Activated CD8-positive, alpha-beta T cell treated with anti-CD3 and anti-CD28 coated beads for 36 hours (primary cell): ENCODE measurements around the gene DHDH. TPM values are rescaled to one million over a fixed set of nuclear protein-coding genes. Genes with fewer than 3 reads are reported as not detected.

ENCODE experiments used
- ATAC-seq: fragments of 200-7000 bp; cut with Tn5 transposase; one replicate; pipeline ENCODE4 v1.10.0; 2021; ENCODE audit warnings: mild to moderate bottlenecking, moderate library complexity
- CTCF ChIA-PET: fragments of 350-600 bp; sonication (Branson Sonifier 250); formaldehyde crosslinking; loops from one replicate; lab custom pipeline; 2021; ENCODE audit warnings: antibody characterized with exemption; lab: Charles Lee
- POLR2A ChIA-PET: fragments of 350-600 bp; sonication (Branson Sonifier 250); formaldehyde crosslinking; loops from one replicate; lab custom pipeline; 2021; ENCODE audit warnings: antibody characterized with exemption; lab: Charles Lee
- DNase-seq: peaks from one replicate; pipeline ENCODE4 v3.0.0-alpha.2; 2020
- H3K27ac Mint-ChIP-seq: one replicate; pipeline ENCODE4 v1.8.0; 2021; ENCODE audit warnings: mild to moderate bottlenecking, mixed read lengths
- H3K27me3 Mint-ChIP-seq: one replicate; pipeline ENCODE4 v1.8.0; 2021; ENCODE audit warnings: mixed read lengths
- H3K36me3 Mint-ChIP-seq: one replicate; pipeline ENCODE4 v1.8.0; 2021; ENCODE audit warnings: low read depth, mixed read lengths
- H3K4me1 Mint-ChIP-seq: one replicate; pipeline ENCODE4 v1.8.0; 2021; ENCODE audit warnings: low read depth, mixed read lengths
- H3K4me3 Mint-ChIP-seq: one replicate; pipeline ENCODE4 v1.8.0; 2021; ENCODE audit warnings: mild to moderate bottlenecking, moderate library complexity, mixed read lengths
- H3K9me3 Mint-ChIP-seq: one replicate; pipeline ENCODE4 v1.8.0; 2021; ENCODE audit warnings: mixed read lengths
- CTCF ChIP-seq: fragments of 200-600 bp; IDR thresholded peaks from one replicate; pipeline ENCODE4 v1.8.0; 2022; ENCODE audit warnings: antibody characterized with exemption, mild to moderate bottlenecking
- intact Hi-C: fragments of 100-400 bp; cut with micrococcal nuclease; formaldehyde crosslinking; loops from one replicate; pipeline ENCODE4 v1.10.0; 2022
- total RNA-seq, 2 experiments: library from RNA; stranded (reverse); gene quantifications; one replicate each; pipeline ENCODE4 v1.2.3, GENCODE V29; 2021

DHDH gene
- total RNA-seq, 2 experiments from 2014 or later, result 1.4 to 2.8 TPM

GRCh38 chr19:48988286-48988685 lies 54.8 kb downstream of the DHDH start:
- DNase-seq (no peak), ATAC-seq (no peak)
- intact Hi-C loops, result no loop called here
- ChIA-PET POLR2A (no interaction called here), CTCF (interaction anchor here (1.4 to 2.2 kb wide), 2 partner anchors 9 to 18 kb away, joined by 3 to 11 read pairs; no protein-coding TSS in a partner anchor)
- H3K36me3 Mint-ChIP-seq, result peaks cover 40% of the 10 kb centered on the region
- peaks cover 30% of the 10 kb centered on the region for H3K4me1 Mint-ChIP-seq
- peak overlapping the region; percentile 65 for H3K27ac Mint-ChIP-seq
- no peaks in the 10 kb centered on the region for H3K27me3 Mint-ChIP-seq
- no peaks in the 10 kb centered on the region for H3K9me3 Mint-ChIP-seq
- H3K4me3 Mint-ChIP-seq, result no peak overlapping the region
- TF ChIP-seq CTCF, result no peak

- TF ChIP-seq CTCF, result no peak
- intact Hi-C loops, result no loop called here
- ChIA-PET POLR2A (no interaction called here), CTCF (interaction anchor here (1.4 kb wide), 1 partner anchor 9 kb away, joined by 3 read pairs; no protein-coding TSS in a partner anchor)
- H3K27me3 Mint-ChIP-seq, result no peaks in the 10 kb centered on the region
- no peaks in the 10 kb centered on the region for H3K9me3 Mint-ChIP-seq
- H3K36me3 Mint-ChIP-seq, result peaks cover 40% of the 10 kb centered on the region
- no peak for DNase-seq
- H3K27ac Mint-ChIP-seq, result peak overlapping the region; percentile 21
- H3K4me1 Mint-ChIP-seq, result peaks cover 32% of the 10 kb centered on the region
- H3K4me3 Mint-ChIP-seq, result no peak overlapping the region
- ATAC-seq, result no peak
These were observed 55.4 kb downstream of the DHDH start for GRCh38 chr19:48988860-48989259.

- no peaks in the 10 kb centered on the region for H3K9me3 Mint-ChIP-seq
- no peaks in the 10 kb centered on the region for H3K27me3 Mint-ChIP-seq
- peak overlapping the region; percentile 1 for H3K27ac Mint-ChIP-seq
- CTCF ChIA-PET, result interaction anchor here (1.4 to 5.7 kb wide), 2 partner anchors 8 to 10 kb away, joined by 3 to 101 read pairs; no protein-coding TSS in a partner anchor
- no peak for TF ChIP-seq CTCF
- H3K4me3 Mint-ChIP-seq, result no peak overlapping the region
- POLR2A ChIA-PET, result no interaction called here
- H3K4me1 Mint-ChIP-seq, result peaks cover 38% of the 10 kb centered on the region
- ATAC-seq (no peak), DNase-seq (no peak)
- peaks cover 44% of the 10 kb centered on the region for H3K36me3 Mint-ChIP-seq
- intact Hi-C loops, result no loop called here
These were observed 56.3 kb downstream of the DHDH start for GRCh38 chr19:48989701-48990291.

- H3K27ac Mint-ChIP-seq, result peak overlapping the region; percentile 1
- H3K4me3 Mint-ChIP-seq, result no peak overlapping the region
- intact Hi-C loops, result no loop called here
- H3K36me3 Mint-ChIP-seq, result peaks cover 48% of the 10 kb centered on the region
- no peaks in the 10 kb centered on the region for H3K9me3 Mint-ChIP-seq
- peaks cover 43% of the 10 kb centered on the region for H3K4me1 Mint-ChIP-seq
- ATAC-seq, result no peak
- no peak for DNase-seq
- H3K27me3 Mint-ChIP-seq, result no peaks in the 10 kb centered on the region
- POLR2A ChIA-PET, result no interaction called here
- TF ChIP-seq CTCF, result no peak
- CTCF ChIA-PET, result interaction anchor here (0.6 to 5.7 kb wide), 3 partner anchors 11 to 92 kb away, joined by 3 to 101 read pairs (median 4); no protein-coding TSS in a partner anchor
These were observed 56.9 kb downstream of the DHDH start for GRCh38 chr19:48990400-48990799.

GRCh38 chr19:48991011-48991609 lies 57.6 kb downstream of the DHDH start:
- H3K36me3 Mint-ChIP-seq, result peaks cover 43% of the 10 kb centered on the region
- peak overlapping the region; percentile 66 for H3K27ac Mint-ChIP-seq
- intact Hi-C loops, result no loop called here
- no peaks in the 10 kb centered on the region for H3K27me3 Mint-ChIP-seq
- ChIA-PET POLR2A (interaction anchor here (1.5 kb wide), 1 partner anchor 15 kb away, joined by 8 read pairs; no protein-coding TSS in a partner anchor), CTCF (interaction anchor here (0.6 to 5.7 kb wide), 6 partner anchors 9 to 149 kb away, joined by 3 to 101 read pairs (median 4); a partner anchor contains a TSS)
- H3K4me1 Mint-ChIP-seq, result peaks cover 45% of the 10 kb centered on the region
- H3K4me3 Mint-ChIP-seq, result peak overlapping the region; percentile 20
- DNase-seq, result no peak
- TF ChIP-seq CTCF, result no peak
- no peaks in the 10 kb centered on the region for H3K9me3 Mint-ChIP-seq
- no peak for ATAC-seq
